Liver (tissue), 9 donors: ENCODE measurements around the gene SLC36A1. TPM values are rescaled to one million over a fixed set of nuclear protein-coding genes. Genes with fewer than 3 reads are reported as not detected.

Experiments
- DNase-seq: peaks from one replicate; pipeline ENCODE4 v3.0.0-alpha.2; 2017; ENCODE audit warnings: low spot score
- H3K27ac ChIP-seq, 2 donors: one replicate each; pipeline ENCODE4 v1.7.0; 2013; ENCODE audit warnings: inconsistent platforms in 2 of 2, low read length in 2 of 2, control low read depth in 1 of 2, low read depth in 1 of 2, mild to moderate bottlenecking in 1 of 2
- H3K27me3 ChIP-seq, 4 donors: one replicate each; pipeline versions ENCODE4 v1.6.1 to v1.7.0; 2013; ENCODE audit warnings: low read length in 3 of 4, inconsistent platforms in 1 of 4, mild to moderate bottlenecking in 1 of 4, moderate library complexity in 1 of 4; ENCODE audit not compliant: control insufficient read depth in 4 of 4, insufficient read depth in 4 of 4
- H3K36me3 ChIP-seq, 4 donors: one replicate each; pipeline versions ENCODE4 v1.6.1 to v1.7.0; 2013; ENCODE audit warnings: low read length in 3 of 4, mild to moderate bottlenecking in 3 of 4, low read depth in 1 of 4, moderate library complexity in 1 of 4; ENCODE audit not compliant: control insufficient read depth in 4 of 4, insufficient read depth in 3 of 4
- H3K4me1 ChIP-seq, 4 donors: one replicate each; pipeline versions ENCODE4 v1.6.1 to v1.7.0; 2013; ENCODE audit warnings: low read length in 3 of 4, mild to moderate bottlenecking in 3 of 4, moderate library complexity in 1 of 4; ENCODE audit not compliant: control insufficient read depth in 4 of 4, insufficient read depth in 4 of 4
- H3K4me3 ChIP-seq, 3 donors: one replicate each; pipeline versions ENCODE4 v1.6.1 to v1.7.0; 2013; ENCODE audit warnings: low read length in 3 of 3, control low read depth in 1 of 3, low read depth in 1 of 3, mild to moderate bottlenecking in 1 of 3
- H3K9ac ChIP-seq, 2 donors: one replicate each; pipeline ENCODE4 v1.7.0; 2013; ENCODE audit warnings: low read length in 2 of 2, mild to moderate bottlenecking in 2 of 2, moderate library complexity in 2 of 2, control low read depth in 1 of 2, low read depth in 1 of 2
- H3K9me3 ChIP-seq, 4 donors: one replicate each; pipeline versions ENCODE4 v1.6.1 to v1.7.0; 2013; ENCODE audit warnings: low read length in 3 of 4; ENCODE audit not compliant: control insufficient read depth in 4 of 4
- ATF3 ChIP-seq: IDR thresholded peaks from 2 replicates; pipeline ENCODE4 v1.6.1; 2016; ENCODE audit warnings: antibody characterized with exemption
- CTCF ChIP-seq: fragments of 150-350 bp; IDR thresholded peaks from 2 replicates; pipeline ENCODE4 v1.5.1; 2017; ENCODE audit warnings: improper control_type of control experiment, low read depth, low read length; ENCODE audit not compliant: missing input control
- EGR1 ChIP-seq, 2 donors: IDR thresholded peaks; 2 replicates each; pipeline ENCODE4 v1.6.1; 2016 to 2018; ENCODE audit warnings: antibody characterized with exemption in 2 of 2, low read depth in 2 of 2
- FOXA1 ChIP-seq: IDR thresholded peaks from 2 replicates; pipeline ENCODE4 v1.6.1; 2016; ENCODE audit warnings: antibody characterized with exemption
- FOXA2 ChIP-seq: IDR thresholded peaks from 2 replicates; pipeline ENCODE4 v1.6.1; 2016; ENCODE audit warnings: antibody characterized with exemption
- HNF4G ChIP-seq: IDR thresholded peaks from 2 replicates; pipeline ENCODE4 v1.6.1; 2016; ENCODE audit warnings: antibody characterized with exemption
- JUND ChIP-seq, 2 donors: IDR thresholded peaks; 2 replicates each; pipeline ENCODE4 v1.6.1; 2016; ENCODE audit warnings: antibody characterized with exemption in 2 of 2
- MAX ChIP-seq: IDR thresholded peaks from 2 replicates; pipeline ENCODE4 v1.6.1; 2016; ENCODE audit warnings: antibody characterized with exemption
- NR2F2 ChIP-seq: IDR thresholded peaks from 2 replicates; pipeline ENCODE4 v1.6.1; 2016; ENCODE audit warnings: antibody characterized with exemption
- RAD21 ChIP-seq, 2 donors: IDR thresholded peaks; 2 replicates each; pipeline ENCODE4 v1.6.1; 2016; ENCODE audit warnings: antibody characterized with exemption in 2 of 2, mild to moderate bottlenecking in 2 of 2
- REST ChIP-seq: IDR thresholded peaks from 2 replicates; pipeline ENCODE4 v1.6.1; 2016; ENCODE audit warnings: antibody characterized with exemption, mild to moderate bottlenecking
- SP1 ChIP-seq: IDR thresholded peaks from 2 replicates; pipeline ENCODE4 v1.6.1; 2018; ENCODE audit warnings: antibody characterized with exemption, mild to moderate bottlenecking
- TAF1 ChIP-seq: conservative IDR thresholded peaks from 2 replicates; pipeline ENCODE4 v1.6.1; 2016; ENCODE audit warnings: antibody characterized with exemption, mild to moderate bottlenecking
- YY1 ChIP-seq: IDR thresholded peaks from 2 replicates; pipeline ENCODE4 v1.6.1; 2016; ENCODE audit warnings: antibody characterized with exemption, mild to moderate bottlenecking
- ZBTB33 ChIP-seq: IDR thresholded peaks from 2 replicates; pipeline ENCODE4 v1.6.1; 2016; ENCODE audit warnings: antibody characterized with exemption
- WGBS: extraction: QIAGEN DNeasy Blood & Tissue Kit; methylation state at CpG from one replicate; pipeline ENCODE4 v1.1.7; 2013; 5-methylcytosine and 5-hydroxymethylcytosine counted together
- polyA plus RNA-seq, 2 donors: library from polyadenylated mRNA; stranded (reverse) in 1 of 2; unstranded in 1 of 2; fragments of 200-250 nt in 1 of 2; fragments of >200 nt in 1 of 2; fragmentation: Nextera tagmentation in 1 of 2; extraction: Ambion mirVana in 1 of 2; gene quantifications; one replicate each; pipeline versions ENCODE4 v1.2.1 to v1.2.3, GENCODE V29; 2013 to 2015
- total RNA-seq, 2 donors: library from RNA; depleted of rRNA; stranded (reverse); fragments of >200 nt; gene quantifications; one replicate each; pipeline ENCODE4 v1.2.3, GENCODE V29; 2014
- donor health status: healthy.
- donor health status: healthy.
- donor health status: healthy.
- donor health status: healthy.
- donor health status: healthy.

The SLC36A1 gene
- total and polyA plus RNA-seq, 4 donors: 1.6 to 18.8 (median 3.4) TPM

GRCh38 chr5:151476016-151476415 is 28.6 kb downstream of the SLC36A1 start (continued):
- TF ChIP-seq REST: no peak
- TF ChIP-seq FOXA1: no peak

- Histone ChIP-seq H3K4me1 (no peaks in the 10 kb centered on the region), H3K36me3 (peaks cover 0 to 10% (median 4%) of the 10 kb centered on the region in 4 donors), H3K27ac (no peak overlapping the region), H3K27me3 (no peaks in the 10 kb centered on the region), H3K4me3 (no peak overlapping the region), H3K9me3 (no peaks in the 10 kb centered on the region), H3K9ac (no peak overlapping the region)
- TF ChIP-seq RAD21 (IDR thresholded peaks at IDR 0.05) (no peak), FOXA2 (no peak), TAF1 (no peak), SP1 (no peak), EGR1 (IDR thresholded peaks at IDR 0.05; ENCODE audit: low read depth in 2 of 2) (no peak), REST (no peak), JUND (IDR thresholded peaks at IDR 0.05) (no peak), MAX (no peak), HNF4G (no peak), YY1 (no peak), NR2F2 (no peak), ATF3 (no peak), CTCF (no peak), ZBTB33 (no peak)
- 97% methylated on average over 4 of the region's 4 CpGs for WGBS
- no peak for DNase-seq
Measured at GRCh38 chr5:151477101-151477500, 29.7 kb downstream of the SLC36A1 start.
